C4-2B (cell line): ENCODE data around the gene HPS4.

Experiments used
- ZFX ChIP-seq: fragments of 450-650 bp; IDR thresholded peaks from 2 replicates; pipeline ENCODE4 v1.6.1; 2017
- TF ChIP-seq, protein P1 (sequence below): fragments of 450-650 bp; conservative IDR thresholded peaks from 2 replicates; pipeline ENCODE4 v1.5.1; 2017; ENCODE audit warnings: mild to moderate bottlenecking

DNA sequence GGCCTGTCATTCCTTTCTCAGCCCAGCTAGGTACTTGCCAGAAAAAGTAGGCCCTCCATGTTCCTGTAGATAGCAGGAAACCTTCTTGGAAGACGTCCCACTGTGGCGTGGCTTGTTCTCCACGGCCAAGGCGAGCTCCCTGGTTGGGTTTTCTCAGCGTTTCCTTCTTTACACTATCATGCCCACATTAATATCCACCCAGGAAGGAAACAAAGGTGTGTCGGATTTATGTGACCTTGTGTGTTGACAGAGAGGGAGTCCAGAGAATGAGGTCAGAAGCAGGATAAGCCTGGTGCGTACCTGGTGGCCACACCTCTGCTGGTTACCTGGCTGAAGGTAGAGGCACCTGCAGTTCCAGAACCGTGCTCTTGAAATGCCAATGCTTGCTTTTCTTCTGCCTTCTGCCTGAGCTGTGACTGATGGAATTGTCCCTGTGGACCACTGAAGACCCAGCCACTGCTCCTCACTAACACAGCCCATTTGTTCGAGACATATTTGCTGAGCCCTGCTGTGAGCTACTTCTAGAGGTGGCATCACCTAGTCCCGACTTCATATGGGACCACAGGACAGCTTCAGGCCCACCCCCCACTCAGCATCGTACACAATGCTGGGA, 46.6 kb downstream of the HPS4 start:
- TF ChIP-seq, protein P1, sequence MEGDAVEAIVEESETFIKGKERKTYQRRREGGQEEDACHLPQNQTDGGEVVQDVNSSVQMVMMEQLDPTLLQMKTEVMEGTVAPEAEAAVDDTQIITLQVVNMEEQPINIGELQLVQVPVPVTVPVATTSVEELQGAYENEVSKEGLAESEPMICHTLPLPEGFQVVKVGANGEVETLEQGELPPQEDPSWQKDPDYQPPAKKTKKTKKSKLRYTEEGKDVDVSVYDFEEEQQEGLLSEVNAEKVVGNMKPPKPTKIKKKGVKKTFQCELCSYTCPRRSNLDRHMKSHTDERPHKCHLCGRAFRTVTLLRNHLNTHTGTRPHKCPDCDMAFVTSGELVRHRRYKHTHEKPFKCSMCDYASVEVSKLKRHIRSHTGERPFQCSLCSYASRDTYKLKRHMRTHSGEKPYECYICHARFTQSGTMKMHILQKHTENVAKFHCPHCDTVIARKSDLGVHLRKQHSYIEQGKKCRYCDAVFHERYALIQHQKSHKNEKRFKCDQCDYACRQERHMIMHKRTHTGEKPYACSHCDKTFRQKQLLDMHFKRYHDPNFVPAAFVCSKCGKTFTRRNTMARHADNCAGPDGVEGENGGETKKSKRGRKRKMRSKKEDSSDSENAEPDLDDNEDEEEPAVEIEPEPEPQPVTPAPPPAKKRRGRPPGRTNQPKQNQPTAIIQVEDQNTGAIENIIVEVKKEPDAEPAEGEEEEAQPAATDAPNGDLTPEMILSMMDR = no peak
- no peak for TF ChIP-seq ZFX
